OCI-LY1 (cell line): Measurements from ENCODE around the gene CCDC87.

Experiments used
- H2AFZ ChIP-seq: fragments of 200-600 bp; sonication (generic), shearing (Covaris generic); 2 replicates; pipeline ENCODE4 v1.6.0; 2014; ENCODE audit warnings: antibody characterized with exemption, mild to moderate bottlenecking, low read length
- H3F3A ChIP-seq: fragments of 200-600 bp; sonication (generic), shearing (Covaris generic); 2 replicates; pipeline ENCODE4 v1.6.0; 2014; ENCODE audit warnings: mild to moderate bottlenecking, antibody characterized with exemption, low read length, moderate library complexity; ENCODE audit not compliant: insufficient read depth
- H3K27ac ChIP-seq: fragments of 200-600 bp; sonication (generic); 2 replicates; pipeline ENCODE4 v1.5.1; 2014; ENCODE audit warnings: low read length, mixed run types, mild to moderate bottlenecking, low read depth; ENCODE audit not compliant: poor library complexity, severe bottlenecking
- H3K27me3 ChIP-seq: fragments of 200-600 bp; sonication (generic); 2 replicates; pipeline ENCODE4 v1.6.0; 2014; ENCODE audit warnings: antibody characterized with exemption, mild to moderate bottlenecking, low read length, moderate library complexity; ENCODE audit not compliant: insufficient read depth
- H3K36me3 ChIP-seq: fragments of 200-600 bp; sonication (generic); 2 replicates; pipeline ENCODE4 v1.6.1; 2014; ENCODE audit warnings: mild to moderate bottlenecking, antibody characterized with exemption, low read length, moderate library complexity, mixed read lengths; ENCODE audit not compliant: insufficient read depth
- H3K4me1 ChIP-seq: fragments of 200-600 bp; sonication (generic); 2 replicates; pipeline ENCODE4 v1.5.1; 2014; ENCODE audit warnings: mild to moderate bottlenecking, low read length, moderate library complexity; ENCODE audit not compliant: insufficient read depth, severe bottlenecking
- H3K4me2 ChIP-seq: fragments of 200-600 bp; sonication (generic), shearing (Covaris generic); 2 replicates; pipeline ENCODE4 v1.6.1; 2014; ENCODE audit warnings: low read length
- H3K4me3 ChIP-seq: fragments of 200-600 bp; sonication (generic); 2 replicates; pipeline ENCODE4 v1.5.1; 2014; ENCODE audit warnings: low read length, low read depth, mild to moderate bottlenecking, mixed read lengths; ENCODE audit not compliant: poor library complexity, severe bottlenecking
- H3K79me2 ChIP-seq: fragments of 200-600 bp; shearing (Covaris generic); 2 replicates; pipeline ENCODE4 v1.6.1; 2016; ENCODE audit warnings: mixed run types, low read length, mixed read lengths; ENCODE audit not compliant: insufficient read depth
- H3K9ac ChIP-seq: fragments of 200-600 bp; sonication (generic), shearing (Covaris generic); 2 replicates; pipeline ENCODE4 v1.6.1; 2014; ENCODE audit warnings: mild to moderate bottlenecking, low read length, mixed read lengths
- H3K9me2 ChIP-seq: fragments of 200-600 bp; sonication (generic), shearing (Covaris generic); 2 replicates; pipeline ENCODE4 v1.6.1; 2014; ENCODE audit warnings: low read depth, mild to moderate bottlenecking, low read length, mixed read lengths
- H3K9me3 ChIP-seq: fragments of 200-600 bp; shearing (Covaris generic); 2 replicates; pipeline ENCODE4 v1.6.1; 2014; ENCODE audit warnings: low read length, mixed read lengths
- H4K20me1 ChIP-seq: fragments of 200-600 bp; sonication (generic), shearing (Covaris generic); 2 replicates; pipeline ENCODE4 v1.6.0; 2016; ENCODE audit warnings: mild to moderate bottlenecking, low read length; ENCODE audit not compliant: insufficient read depth
- EZH2 ChIP-seq: fragments of 200-600 bp; sonication (generic), shearing (Covaris generic); IDR thresholded peaks from 2 replicates; pipeline ENCODE4 v1.8.0; 2017; ENCODE audit warnings: borderline replicate concordance, mixed run types, mild to moderate bottlenecking, antibody characterized with exemption, low read length, moderate library complexity, mixed read lengths
- TF ChIP-seq, protein P1 (sequence below): fragments of 200-600 bp; sonication (generic), shearing (Covaris generic); IDR thresholded peaks from 2 replicates; pipeline ENCODE4 v1.5.1; 2017; ENCODE audit warnings: mild to moderate bottlenecking, antibody characterized with exemption, low read length, moderate library complexity, mixed read lengths

The CCDC87 gene

DNA sequence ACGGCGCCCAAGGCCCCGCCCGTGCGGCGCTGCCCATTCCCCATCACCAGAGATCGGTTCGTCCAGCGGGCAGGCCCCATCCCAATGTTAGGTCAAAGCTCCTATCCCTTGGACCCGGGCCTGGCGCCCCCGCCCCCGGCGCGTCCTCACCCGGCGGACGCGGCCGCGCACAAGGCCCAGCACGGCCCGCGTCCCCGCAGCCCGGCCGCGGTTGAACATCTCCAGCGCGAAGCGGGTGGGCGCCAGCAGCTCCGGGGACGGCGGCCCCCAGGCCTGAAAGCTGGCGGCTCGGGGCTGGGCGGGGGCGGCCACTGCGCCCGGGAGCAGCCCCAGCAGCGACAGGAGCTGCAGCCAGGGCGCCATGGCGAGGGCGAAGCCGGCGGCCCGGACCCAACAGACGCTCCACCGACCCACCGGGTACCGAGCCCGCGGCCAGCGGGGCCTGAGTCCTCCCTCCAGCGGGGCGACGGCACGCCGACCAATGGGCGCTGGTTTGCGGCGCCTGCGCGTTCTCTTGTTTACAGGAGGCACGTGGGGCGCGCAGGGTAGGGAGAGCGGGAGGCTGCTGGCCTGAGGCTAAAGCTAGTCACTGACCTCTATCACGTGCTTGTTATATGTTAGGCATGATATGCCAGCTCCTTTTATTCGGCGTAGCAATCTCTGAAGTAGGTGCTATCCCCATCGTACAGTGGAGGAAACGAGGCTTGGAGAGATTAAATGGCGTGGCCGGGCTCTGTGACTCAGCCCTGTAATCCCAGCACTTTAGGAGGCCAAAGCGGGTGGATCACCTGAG is 24.5 kb downstream of the CCDC87 start, which contains the start of gene CTSF:
Gene CTSF, minus strand, starts transcription at position 483 of the 793 bp plus-strand sequence. Its CDS starts 120 bp downstream, at position 363.
- peak within 1 kb of the TSS; percentile 62 for H3K4me3 ChIP-seq

DNA sequence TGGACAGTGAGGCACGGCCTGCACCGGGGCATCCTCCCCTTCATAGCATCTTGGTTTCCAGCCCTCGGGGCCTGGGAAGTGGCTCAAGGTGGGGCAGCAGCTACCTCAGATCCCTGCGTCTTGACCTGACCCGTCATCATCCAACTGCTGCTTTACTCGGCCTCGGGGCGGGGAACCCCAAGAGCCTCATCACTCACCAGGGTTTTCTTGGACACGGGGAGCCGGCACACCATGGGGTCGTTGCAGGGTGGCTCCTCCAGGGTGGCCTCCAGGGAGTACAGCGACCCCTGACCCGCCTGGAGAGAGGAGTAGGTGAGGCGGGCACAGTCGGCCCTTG is 25.1 kb downstream of the CCDC87 start:
- H3K9me3 ChIP-seq: no peaks in the 10 kb centered on the region
- H3K36me3 ChIP-seq: no peaks in the 10 kb centered on the region
- H3F3A ChIP-seq: no peaks in the 10 kb centered on the region
- no peak overlapping the region for H3K27ac ChIP-seq
- H3K4me3 ChIP-seq: peak overlapping the region; percentile 62
- H3K27me3 ChIP-seq: peaks cover 11% of the 10 kb centered on the region; the same call in 1 of the 2 replicates
- no peak for TF ChIP-seq EZH2
- TF ChIP-seq, protein P1, sequence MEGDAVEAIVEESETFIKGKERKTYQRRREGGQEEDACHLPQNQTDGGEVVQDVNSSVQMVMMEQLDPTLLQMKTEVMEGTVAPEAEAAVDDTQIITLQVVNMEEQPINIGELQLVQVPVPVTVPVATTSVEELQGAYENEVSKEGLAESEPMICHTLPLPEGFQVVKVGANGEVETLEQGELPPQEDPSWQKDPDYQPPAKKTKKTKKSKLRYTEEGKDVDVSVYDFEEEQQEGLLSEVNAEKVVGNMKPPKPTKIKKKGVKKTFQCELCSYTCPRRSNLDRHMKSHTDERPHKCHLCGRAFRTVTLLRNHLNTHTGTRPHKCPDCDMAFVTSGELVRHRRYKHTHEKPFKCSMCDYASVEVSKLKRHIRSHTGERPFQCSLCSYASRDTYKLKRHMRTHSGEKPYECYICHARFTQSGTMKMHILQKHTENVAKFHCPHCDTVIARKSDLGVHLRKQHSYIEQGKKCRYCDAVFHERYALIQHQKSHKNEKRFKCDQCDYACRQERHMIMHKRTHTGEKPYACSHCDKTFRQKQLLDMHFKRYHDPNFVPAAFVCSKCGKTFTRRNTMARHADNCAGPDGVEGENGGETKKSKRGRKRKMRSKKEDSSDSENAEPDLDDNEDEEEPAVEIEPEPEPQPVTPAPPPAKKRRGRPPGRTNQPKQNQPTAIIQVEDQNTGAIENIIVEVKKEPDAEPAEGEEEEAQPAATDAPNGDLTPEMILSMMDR: no peak
- peaks cover 10% of the 10 kb centered on the region for H3K4me1 ChIP-seq
- H2AFZ ChIP-seq: no peak overlapping the region
- H3K9me2 ChIP-seq: no peaks in the 10 kb centered on the region
- H4K20me1 ChIP-seq: no peaks in the 10 kb centered on the region
- peak overlapping the region; percentile 45; the same call in 1 of the 2 replicates for H3K9ac ChIP-seq
- H3K79me2 ChIP-seq: no peaks in the 10 kb centered on the region
- H3K4me2 ChIP-seq: peak overlapping the region; percentile 79

More for the DNA sequence above, 24.5 kb downstream of the CCDC87 start, which contains the start of gene CTSF:
- Histone ChIP-seq H3K79me2 (no peaks in the 10 kb centered on the region), H3F3A (no peaks in the 10 kb centered on the region), H2AFZ (no peak within 1 kb of the TSS; the same call in 1 of the 2 replicates), H3K4me1 (peaks cover 10% of the 10 kb centered on the region), H3K27me3 (peaks cover 11% of the 10 kb centered on the region; the same call in 1 of the 2 replicates), H3K9me3 (no peaks in the 10 kb centered on the region), H3K27ac (no peak within 1 kb of the TSS), H3K36me3 (no peaks in the 10 kb centered on the region), H3K9ac (peak within 1 kb of the TSS; percentile 45; the same call in 1 of the 2 replicates), H3K4me2 (peak within 1 kb of the TSS; percentile 79), H4K20me1 (no peaks in the 10 kb centered on the region), H3K9me2 (no peaks in the 10 kb centered on the region)
- TF ChIP-seq, protein P1: no peak
- no peak for TF ChIP-seq EZH2

DNA sequence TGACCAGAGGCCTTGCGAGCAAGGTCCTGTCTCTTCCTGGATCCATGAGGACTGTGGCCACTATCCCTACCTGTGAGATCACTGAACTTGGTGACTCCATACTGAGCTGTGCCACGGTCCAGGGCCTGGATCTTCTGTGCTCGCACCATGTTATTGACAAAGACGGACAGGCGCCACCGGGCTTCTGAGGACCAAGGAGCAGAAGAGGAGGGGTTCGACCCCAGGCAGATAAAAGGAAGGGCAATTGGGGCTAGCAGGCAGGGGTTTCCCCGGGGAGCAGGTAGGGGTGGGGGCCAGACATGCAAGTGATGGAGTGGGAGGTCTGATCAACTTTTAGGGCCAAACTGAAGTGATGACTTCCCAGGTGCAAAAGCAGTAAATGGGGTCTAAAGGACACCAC is 26.6 kb downstream of the CCDC87 start:
- Histone ChIP-seq H3K36me3 (no peaks in the 10 kb centered on the region), H3K9me2 (no peaks in the 10 kb centered on the region), H3K4me1 (peaks cover 10% of the 10 kb centered on the region), H3K4me3 (no peak overlapping the region), H2AFZ (no peak overlapping the region), H3K4me2 (no peak overlapping the region), H4K20me1 (no peaks in the 10 kb centered on the region), H3K9ac (no peak overlapping the region), H3K9me3 (no peaks in the 10 kb centered on the region), H3K27me3 (peaks cover 11% of the 10 kb centered on the region; the same call in 1 of the 2 replicates), H3K79me2 (no peaks in the 10 kb centered on the region), H3K27ac (no peak overlapping the region), H3F3A (no peaks in the 10 kb centered on the region)
- no peak for TF ChIP-seq EZH2
- TF ChIP-seq, protein P1: no peak
